Stimulated activated CD4-positive, alpha-beta T cell treated with anti-CD3 and anti-CD28 coated beads, Interleukin-2, amount 100 ng/mL, for 48 hours (primary cell): Measurements from ENCODE around the gene SPIN1.
A peak's percentile ranks its signal among the peaks of the same experiment; 100 is the strongest.
"Not testable (repeated sequence)": the region's sequence is repeated elsewhere in the genome, so short reads cannot be mapped to it uniquely, and the experiment has no call there.

ENCODE experiments used
- DNase-seq, 2 donors: peaks; one replicate each; pipeline ENCODE4 v3.0.0-alpha.2; 2020

Gene SPIN1

DNA sequence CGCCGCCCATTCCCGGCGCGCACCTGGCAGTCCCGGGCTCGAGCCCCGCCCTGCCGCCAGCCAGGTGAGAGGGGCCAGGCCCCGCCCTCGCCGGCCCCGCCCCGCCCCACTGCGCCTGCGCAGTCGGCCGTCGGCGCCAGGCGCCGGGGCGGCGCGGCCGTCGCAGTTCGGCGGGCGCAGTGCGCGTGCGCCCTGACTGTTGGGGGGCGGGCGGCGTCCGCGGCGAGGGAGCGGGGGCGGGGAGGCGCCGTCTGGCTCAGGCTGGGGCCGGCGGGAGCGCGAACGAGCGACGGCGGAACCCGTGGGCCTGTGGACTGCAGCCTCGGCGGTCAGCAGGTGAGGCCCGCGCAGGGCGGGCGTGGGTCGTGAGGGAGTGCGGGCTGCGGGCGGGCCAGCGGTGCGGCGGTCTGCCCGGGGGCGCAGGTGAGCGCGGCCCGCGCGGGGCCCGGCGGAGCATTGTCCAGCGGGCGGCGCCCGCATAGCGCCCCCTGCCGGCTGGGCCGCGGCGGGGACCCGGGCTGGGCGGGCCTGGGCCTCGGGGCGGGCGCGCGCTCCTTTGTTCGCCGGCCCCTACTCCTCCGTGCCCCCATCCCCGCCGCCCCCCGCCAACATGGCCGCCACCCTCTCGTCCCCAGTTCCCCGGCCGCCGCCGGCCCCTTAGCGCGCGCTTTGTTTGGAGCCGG lies at the start of gene SPIN1:
SPIN1 (plus strand) TSS at position 242 of the 683 bp plus-strand sequence. CDS start 38,096 bp downstream, outside the sequence.
- DNase-seq: peak; percentile 75 to 84

DNA sequence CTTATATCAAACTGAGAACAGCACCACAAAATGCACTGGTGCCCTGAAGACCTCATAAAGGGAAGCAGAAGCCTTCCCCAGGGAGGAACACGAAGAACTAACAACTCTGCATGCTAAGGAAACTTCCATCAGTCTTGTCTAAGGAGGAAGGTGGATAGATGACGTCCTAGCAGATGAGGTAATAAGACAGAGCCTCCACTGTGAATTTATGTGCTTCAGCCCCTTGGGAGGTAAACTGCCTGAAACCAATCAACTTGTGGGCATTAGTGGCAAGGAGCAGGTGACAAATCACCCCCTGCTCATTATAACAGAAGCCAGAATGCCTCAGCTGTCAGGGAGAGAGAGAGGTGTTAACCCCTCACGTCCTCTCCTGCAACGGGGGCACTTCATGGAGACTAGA lies 48.9 kb upstream of the SPIN1 start:
- DNase-seq: no peak

- no peak for DNase-seq
These were observed 46.0 kb upstream of the SPIN1 start for GRCh38 chr9:88342246-88342645.

- no peak for DNase-seq
These were observed 44.2 kb upstream of the SPIN1 start for GRCh38 chr9:88344013-88344412.

DNA sequence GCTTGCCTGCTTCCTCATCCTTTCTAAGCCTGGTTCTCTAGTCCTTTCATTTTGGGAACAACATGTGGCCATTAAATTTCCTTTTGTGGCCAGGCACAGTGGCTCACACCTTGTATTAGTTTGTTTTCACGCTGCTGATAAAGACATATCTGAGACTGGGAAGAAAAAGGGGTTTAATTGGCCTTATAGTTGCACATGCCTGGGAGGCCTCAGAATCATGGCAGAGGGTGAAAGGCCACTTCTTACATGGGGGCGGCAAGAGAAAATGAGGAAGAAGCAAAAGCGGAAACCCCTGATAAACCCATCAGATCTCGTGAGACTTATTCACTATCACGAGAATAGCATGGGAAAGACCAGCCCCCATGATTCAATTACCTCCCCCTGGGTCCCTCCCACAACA lies 37.9 kb upstream of the SPIN1 start:
- DNase-seq: not testable (repeated sequence)

DNA sequence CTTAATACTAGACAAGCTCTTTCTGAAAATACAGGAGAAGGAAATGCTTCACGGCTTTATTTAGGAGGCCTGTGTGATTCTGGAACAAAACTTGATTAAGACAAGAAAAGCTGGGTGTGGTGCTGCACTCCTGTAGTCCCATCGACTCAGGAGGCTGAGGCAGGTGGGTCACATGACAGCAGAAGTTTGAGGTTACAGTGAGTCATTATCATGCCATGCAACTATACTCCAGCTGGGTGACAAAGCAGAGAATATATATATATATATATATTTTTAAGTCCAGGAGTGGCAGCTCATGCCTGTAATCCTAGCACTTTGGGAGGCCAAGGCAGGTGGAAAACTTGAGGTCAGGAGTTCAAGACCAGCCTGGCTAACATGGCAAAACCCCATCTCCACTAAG lies 33.1 kb upstream of the SPIN1 start:
- no peak for DNase-seq

DNA sequence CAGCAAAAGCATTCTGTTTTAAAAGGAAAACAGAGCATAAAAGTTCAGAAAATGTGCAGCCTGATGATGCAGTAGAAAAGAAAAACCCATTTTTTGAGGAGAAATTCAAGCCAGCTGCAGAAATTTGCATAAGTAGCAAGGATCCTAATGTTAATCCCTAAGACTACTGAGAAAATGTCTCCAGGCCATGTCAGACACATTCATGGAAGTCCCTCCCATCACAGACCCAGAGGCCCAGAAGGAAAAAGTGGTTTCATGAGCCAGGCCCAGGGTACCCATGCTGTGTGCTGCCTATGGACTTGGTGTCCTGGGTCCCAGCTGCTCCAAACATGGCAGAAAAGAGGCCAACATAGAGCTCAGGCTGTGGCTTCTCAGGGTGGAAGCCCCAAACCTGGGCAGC lies 31.0 kb upstream of the SPIN1 start:
- DNase-seq: not testable (repeated sequence)

- no peak for DNase-seq
These were observed 29.5 kb upstream of the SPIN1 start for GRCh38 chr9:88358723-88359122.

- no peak for DNase-seq
These were observed 28.3 kb upstream of the SPIN1 start for GRCh38 chr9:88359974-88360373.

GRCh38 chr9:88362681-88363080 lies 25.6 kb upstream of the SPIN1 start:
- no peak for DNase-seq

- DNase-seq: no peak
These were observed 24.6 kb upstream of the SPIN1 start for GRCh38 chr9:88363661-88364060.

DNA sequence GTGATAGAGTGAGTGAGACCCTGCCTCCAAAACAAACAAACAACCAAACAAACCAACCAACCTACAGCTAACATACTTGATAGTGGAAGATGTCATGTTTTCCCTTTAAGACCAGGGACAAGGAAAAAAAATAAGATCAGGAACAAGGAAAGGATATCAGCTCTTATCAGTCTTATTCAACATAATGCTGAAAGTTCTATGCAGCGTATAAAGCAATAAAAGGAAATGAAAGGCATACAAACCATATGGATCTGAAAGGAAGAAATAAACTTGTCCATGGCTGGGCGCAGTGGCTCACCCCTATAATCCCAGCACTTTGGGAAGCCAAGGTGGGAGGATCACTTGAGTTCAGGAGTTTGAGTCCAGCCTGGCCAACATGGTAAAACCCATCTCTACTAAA lies 23.5 kb upstream of the SPIN1 start:
- no peak for DNase-seq

DNA sequence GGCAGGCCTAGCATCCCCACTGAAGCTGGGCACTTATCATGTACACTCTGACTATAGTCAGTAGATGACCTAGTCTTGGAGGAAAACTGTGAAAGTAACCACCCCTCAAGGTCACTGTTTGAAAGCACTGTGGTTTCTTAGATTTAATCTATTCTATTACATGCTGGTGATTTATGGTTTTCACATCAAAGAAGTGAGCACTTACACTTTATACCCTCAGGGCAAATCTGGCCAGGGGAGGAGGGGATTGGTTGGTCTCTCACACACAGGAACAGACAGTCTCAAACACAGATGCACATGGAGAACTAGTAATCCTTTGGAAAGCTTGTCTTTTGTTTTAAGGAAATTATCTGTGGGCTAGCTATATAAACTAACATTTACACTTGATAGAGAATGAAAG lies 17.9 kb upstream of the SPIN1 start:
- no peak for DNase-seq

DNA sequence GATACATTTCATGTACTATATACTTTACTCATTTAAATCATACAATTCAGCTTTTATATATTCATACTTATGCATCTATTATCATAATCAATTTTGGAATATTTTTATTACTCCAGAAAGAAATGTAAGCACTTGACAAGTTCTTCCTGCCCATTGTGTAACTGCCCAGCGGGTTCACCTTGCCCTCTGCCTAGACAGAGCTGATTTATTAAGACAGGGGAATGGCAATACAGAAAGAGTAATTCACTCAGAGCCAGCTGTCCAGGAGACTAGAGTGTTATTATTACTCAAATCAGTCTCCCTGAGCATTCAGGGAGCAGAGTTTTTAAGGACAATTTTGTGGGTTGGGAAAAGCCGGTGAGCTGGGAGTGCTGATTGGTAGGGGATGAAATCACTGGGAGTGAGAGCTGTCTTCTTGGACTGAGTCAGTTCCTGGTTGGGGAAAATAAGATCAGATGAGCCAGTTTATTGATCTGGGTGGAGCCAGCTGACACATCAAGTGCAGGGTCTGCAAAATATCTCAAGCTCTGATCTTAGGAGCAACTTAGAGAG lies 16.1 kb upstream of the SPIN1 start:
- no peak for DNase-seq

- DNase-seq: no peak
These were observed 15.2 kb upstream of the SPIN1 start for GRCh38 chr9:88373045-88373444.

- DNase-seq: no peak
These were observed 9.9 kb upstream of the SPIN1 start for GRCh38 chr9:88378317-88378716.

- DNase-seq: no peak
These were observed 8.9 kb upstream of the SPIN1 start for GRCh38 chr9:88379352-88379751.

- DNase-seq: no peak
These were observed 8.1 kb upstream of the SPIN1 start for GRCh38 chr9:88380118-88380517.

GRCh38 chr9:88381322-88381721 lies 6.9 kb upstream of the SPIN1 start:
- DNase-seq: not testable (repeated sequence)

GRCh38 chr9:88383176-88383575 lies 5.1 kb upstream of the SPIN1 start:
- no peak for DNase-seq

DNA sequence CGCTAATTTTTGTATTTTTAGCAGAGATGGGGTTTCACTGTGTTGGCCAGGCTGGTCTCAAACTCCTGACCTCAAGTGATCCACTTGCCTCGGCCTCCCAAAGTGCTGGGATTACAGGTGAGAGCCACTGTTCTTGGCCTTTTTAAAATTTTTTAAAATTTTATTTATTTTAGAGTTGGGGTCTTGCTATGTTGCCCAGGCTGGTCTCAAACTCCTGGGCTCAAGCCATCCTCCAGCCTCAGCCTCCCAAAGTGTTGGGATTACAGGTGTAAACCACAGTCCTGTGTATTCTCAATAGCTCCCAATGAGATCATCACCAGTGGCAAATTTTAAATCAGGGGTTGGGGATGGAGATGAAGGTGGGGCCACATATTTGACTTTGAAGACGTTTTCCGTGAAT lies 2.1 kb upstream of the SPIN1 start:
- DNase-seq: not testable (repeated sequence)

GRCh38 chr9:88387036-88387551 lies 1.1 kb upstream of the SPIN1 start:
- peak; percentile 3 to 10 for DNase-seq

DNA sequence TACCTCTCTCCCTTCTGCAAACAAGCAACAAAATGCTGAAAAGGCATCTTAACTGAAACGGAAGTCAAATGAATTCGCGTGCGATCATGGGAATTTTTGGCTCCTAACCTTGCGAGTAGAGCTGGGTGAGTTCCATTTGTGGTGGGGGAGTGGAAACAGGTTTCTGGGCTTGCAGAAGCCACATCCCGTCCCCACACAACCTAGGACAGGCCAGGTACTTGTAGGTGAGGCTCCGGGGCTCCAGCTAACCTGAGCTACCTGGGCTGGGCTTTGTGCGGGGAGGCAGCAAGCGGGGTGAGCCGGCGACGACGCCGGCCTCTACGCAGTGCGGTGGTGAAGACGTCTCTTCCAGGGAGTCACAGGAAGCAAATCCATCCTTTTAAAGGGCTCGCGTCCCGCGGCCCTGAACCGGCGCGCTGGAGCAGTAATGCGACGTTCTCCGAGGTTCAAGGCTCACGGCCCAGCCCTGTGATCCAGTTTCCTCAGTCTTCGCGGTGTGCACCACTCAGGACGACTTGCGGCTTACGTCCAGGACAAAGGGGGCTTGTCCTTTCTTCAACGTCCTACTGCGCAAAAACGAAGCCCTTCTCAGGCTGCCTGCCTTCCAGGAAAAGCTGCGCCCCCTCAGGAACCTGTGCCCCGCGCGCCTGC lies 567 bp upstream of the SPIN1 start:
- peak; percentile 12 to 15 for DNase-seq
